ENCODE results near the gene NPY1R. TPM values are rescaled to one million over a fixed set of nuclear protein-coding genes. Genes with fewer than 3 reads are reported as not detected.

The NPY1R gene
- 2.4 and 21.1 TPM in 2 replicates for total RNA-seq

GRCh38 chr4:163332526-163333406, at the start of gene NPY1R:
NPY1R (minus strand) TSS chr4:163332596; CDS start chr4:163326554, 6,042 bp downstream.
- peak; percentile 75 for DNase-seq (ENCODE audit: low read depth)

GRCh38 chr4:163380703-163381102, 48.3 kb upstream of the NPY1R start:
- DNase-seq (ENCODE audit: low read depth), result peak; percentile 76

GRCh38 chr4:163378661-163379060, 46.3 kb upstream of the NPY1R start:
- peak; percentile 92 for DNase-seq (ENCODE audit: low read depth)

GRCh38 chr4:163372029-163372428, 39.6 kb upstream of the NPY1R start:
- DNase-seq (ENCODE audit: low read depth), result no peak

GRCh38 chr4:163367651-163368050, 35.3 kb upstream of the NPY1R start:
- peak; percentile 94 for DNase-seq (ENCODE audit: low read depth)

- DNase-seq (ENCODE audit: low read depth), result no peak
These were observed 23.7 kb upstream of the NPY1R start for GRCh38 chr4:163356104-163356503.

GRCh38 chr4:163353054-163353453, 20.7 kb upstream of the NPY1R start:
- DNase-seq (ENCODE audit: low read depth), result no peak

GRCh38 chr4:163350672-163351071, 18.3 kb upstream of the NPY1R start:
- peak; percentile 94 for DNase-seq (ENCODE audit: low read depth)

GRCh38 chr4:163344147-163345125, 12.0 kb upstream of the NPY1R start:
- peak; percentile 70 for DNase-seq (ENCODE audit: low read depth)

GRCh38 chr4:163343604-163344146, 11.3 kb upstream of the NPY1R start, which contains the start of gene NPY5R:
NPY5R (plus strand) TSS chr4:163343892; CDS start chr4:163350274, 6,382 bp downstream.
- no peak for DNase-seq (ENCODE audit: low read depth)

GRCh38 chr4:163335384-163335783, 3.0 kb upstream of the NPY1R start:
- no peak for DNase-seq (ENCODE audit: low read depth)

- DNase-seq (ENCODE audit: low read depth), result no peak
These were observed 593 bp downstream of the NPY1R start for GRCh38 chr4:163331629-163332376.

GRCh38 chr4:163330916-163331628, 1.3 kb downstream of the NPY1R start:
- no peak for DNase-seq (ENCODE audit: low read depth)

- no peak for DNase-seq (ENCODE audit: low read depth)
These were observed 15.3 kb downstream of the NPY1R start for GRCh38 chr4:163317110-163317509.

- no peak for DNase-seq (ENCODE audit: low read depth)
These were observed 22.9 kb downstream of the NPY1R start for GRCh38 chr4:163309466-163309865.

- DNase-seq (ENCODE audit: low read depth), result no peak
These were observed 29.3 kb downstream of the NPY1R start for GRCh38 chr4:163303069-163303468.

- DNase-seq (ENCODE audit: low read depth), result no peak
These were observed 32.0 kb downstream of the NPY1R start for GRCh38 chr4:163300445-163300844.

- no peak for DNase-seq (ENCODE audit: low read depth)
These were observed 37.3 kb downstream of the NPY1R start for GRCh38 chr4:163295138-163295537.

- DNase-seq (ENCODE audit: low read depth), result no peak
These were observed 48.1 kb downstream of the NPY1R start for GRCh38 chr4:163284304-163284703.

- no peak for DNase-seq (ENCODE audit: low read depth)
These were observed 51.5 kb downstream of the NPY1R start for GRCh38 chr4:163280703-163281519.
